Measurements from ENCODE around the gene C22orf23. TPM values are rescaled to one million over a fixed set of nuclear protein-coding genes. Genes with fewer than 3 reads are reported as not detected.

The C22orf23 gene
- total RNA-seq: 0.37 and 0.40 TPM in 2 replicates

DNA sequence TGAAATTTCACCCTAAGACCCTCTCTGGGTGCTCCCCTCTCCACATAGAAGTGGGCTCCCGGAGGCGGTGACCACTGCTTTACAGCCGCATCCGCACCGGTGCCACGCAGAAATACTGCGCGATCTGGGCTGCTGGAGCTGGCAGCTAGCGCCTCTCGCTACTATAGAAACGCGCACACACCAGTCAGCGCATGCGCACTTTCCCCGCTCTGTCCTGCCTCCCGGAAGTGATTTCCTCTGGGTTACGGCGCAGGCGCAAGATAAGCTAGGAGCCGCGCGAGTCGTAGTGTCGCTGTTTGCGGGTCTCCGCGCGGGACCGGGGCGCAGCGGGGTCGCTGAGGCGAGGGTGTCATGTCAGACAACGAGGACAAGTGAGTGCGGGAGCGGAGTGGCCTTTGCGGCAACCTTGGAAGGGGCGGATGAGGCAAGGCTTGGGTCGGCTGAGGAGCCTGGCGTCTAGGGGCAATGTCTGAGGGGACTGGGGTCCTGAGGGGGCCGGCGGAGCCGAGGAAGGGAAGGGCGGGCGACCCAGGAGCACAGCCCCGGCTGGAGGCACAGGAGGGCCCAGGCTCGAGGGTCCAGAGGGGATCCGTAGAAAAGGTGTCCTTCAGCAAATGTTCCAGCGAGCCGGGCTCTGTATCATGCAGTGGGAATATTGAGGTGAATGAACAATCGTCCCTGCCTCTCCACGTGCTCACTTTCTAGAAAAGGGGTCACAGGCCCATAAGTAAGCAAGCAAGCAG is at the start of gene C22orf23, which contains the start of gene POLR2F:
C22orf23 (minus strand) TSS at position 165 of the 743 bp plus-strand sequence. CDS start 452 bp downstream, outside the sequence.
POLR2F (plus strand) TSS at position 263 of the 743 bp plus-strand sequence; CDS start at position 352, 89 bp downstream.

DNA sequence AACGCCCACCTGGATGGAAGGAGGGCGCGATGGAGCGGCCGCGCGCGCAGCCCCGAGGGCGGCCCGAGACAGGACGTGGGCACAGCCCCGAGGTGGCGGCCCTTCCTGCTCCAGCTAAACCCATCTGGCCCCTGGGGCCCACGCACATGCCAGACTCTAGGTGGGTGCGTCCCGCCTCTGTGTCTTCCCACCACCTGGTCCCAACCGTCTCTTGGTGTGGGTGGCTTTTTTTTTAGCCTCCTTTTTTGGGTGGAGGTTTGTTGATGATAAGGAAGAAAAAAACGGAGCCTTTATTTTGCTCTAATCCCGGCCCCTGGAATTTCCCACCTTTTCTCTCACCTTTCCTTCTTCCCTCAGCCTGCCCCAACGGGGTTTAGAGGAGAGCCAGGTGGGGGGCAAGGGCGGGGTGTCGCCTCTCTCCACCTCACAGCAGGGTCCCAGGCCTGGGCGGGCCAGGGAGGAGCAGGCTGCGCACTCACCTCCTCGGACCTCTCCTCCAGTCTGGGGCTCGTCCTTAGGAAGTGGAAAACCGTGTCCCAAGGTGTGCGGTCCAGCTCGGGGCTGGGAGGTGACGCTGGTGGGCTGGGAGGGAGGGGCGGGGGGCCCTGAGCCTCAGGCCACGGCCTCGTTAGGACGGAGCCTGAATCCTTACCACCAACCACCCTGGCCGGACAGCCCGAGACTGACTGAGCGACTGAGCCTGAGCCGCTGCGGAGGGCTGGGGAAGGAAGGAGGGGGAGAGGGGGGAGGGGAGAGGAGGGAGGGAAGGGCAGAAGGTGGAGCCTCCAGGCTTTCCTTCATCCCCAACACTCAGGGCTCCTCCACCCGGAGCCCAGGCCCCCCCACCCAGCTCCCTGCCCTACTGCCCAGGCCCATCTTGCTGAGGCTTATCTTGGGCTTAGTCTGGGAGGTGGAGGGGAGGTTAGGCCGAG is 30.7 kb upstream of the C22orf23 start, which contains the start of gene SOX10:
SOX10 (minus strand) TSS at position 696 of the 932 bp plus-strand sequence. CDS start 771 bp downstream, outside the sequence.

DNA sequence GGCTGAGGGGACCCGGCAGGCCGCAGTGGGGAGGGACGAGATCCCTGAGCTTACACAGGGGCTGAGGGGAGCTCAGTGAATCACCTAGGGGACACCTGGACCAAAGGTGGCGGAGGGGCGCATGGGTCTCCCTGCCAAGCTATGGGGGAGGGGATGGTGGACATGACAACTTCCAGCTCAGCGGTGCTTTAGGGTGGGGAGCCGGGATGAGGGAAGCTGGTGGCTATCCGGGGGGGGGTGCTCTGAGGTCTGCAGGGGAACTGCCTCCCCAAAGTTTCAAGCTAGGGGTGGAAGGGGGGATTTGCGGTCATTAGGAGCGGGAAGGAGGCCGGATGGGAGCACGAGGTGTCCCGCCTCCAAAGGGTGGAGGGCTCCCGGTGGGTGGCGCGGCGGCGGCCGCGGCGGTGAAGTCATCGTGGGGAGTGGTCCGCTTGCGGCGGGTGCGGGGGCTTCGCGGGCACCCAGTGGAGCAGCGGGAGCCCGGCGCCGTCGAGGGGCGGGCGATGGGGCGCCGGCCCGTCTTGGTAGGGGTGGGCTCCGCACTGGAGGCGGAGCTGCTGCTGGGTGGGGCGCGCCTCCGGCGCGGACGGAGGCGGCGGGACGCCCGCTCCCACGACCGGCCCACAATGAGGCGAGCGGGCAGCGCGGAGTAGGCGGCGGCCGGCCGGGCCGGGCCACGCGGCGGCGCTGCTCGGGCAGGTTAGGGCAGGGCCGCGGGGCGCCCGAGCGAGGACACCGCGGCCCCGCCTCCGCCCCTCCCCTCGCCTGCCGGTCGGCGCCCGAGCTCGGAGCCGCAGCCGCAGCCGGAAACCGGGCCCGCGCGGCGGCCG is 47.7 kb downstream of the C22orf23 start, which contains the start of gene MICALL1:
MICALL1 (plus strand) TSS at position 764 of the 830 bp plus-strand sequence. CDS start 126 bp downstream, outside the sequence.

Other genes with a start within 250 kb of the C22orf23 start
- 27.2 and 28.8 TPM in 2 replicates for gene GCAT, start 145.7 kb downstream of the C22orf23 start, total RNA-seq
- not detected in 2 replicates for gene GALR3, start 130.2 kb downstream of the C22orf23 start, total RNA-seq
- gene ANKRD54, start 109.3 kb downstream of the C22orf23 start, total RNA-seq: 12.9 and 16.1 TPM in 2 replicates
- 293 and 326 TPM in 2 replicates for gene EIF3L, start 104.2 kb downstream of the C22orf23 start, total RNA-seq
- 14.9 and 16.8 TPM in 2 replicates for gene MICALL1, start 47.3 kb downstream of the C22orf23 start, total RNA-seq
- 62.7 and 99.5 TPM in 2 replicates for gene POLR2F, start 98 bp upstream of the C22orf23 start, total RNA-seq
- not detected in 2 replicates for gene SOX10, start 31.0 kb upstream of the C22orf23 start, total RNA-seq
- 18.3 and 20.2 TPM in 2 replicates for gene PICK1, start 103.8 kb upstream of the C22orf23 start, total RNA-seq
- gene SLC16A8, start 130.6 kb upstream of the C22orf23 start, total RNA-seq: 0.26 and 0.37 TPM in 2 replicates
- gene BAIAP2L2, start 157.1 kb upstream of the C22orf23 start, total RNA-seq: 2.0 and 2.2 TPM in 2 replicates
- gene PLA2G6, start 228.2 kb upstream of the C22orf23 start, total RNA-seq: 14.4 and 19.0 TPM in 2 replicates
- 41.6 and 44.0 TPM in 2 replicates for gene MAFF, start 248.4 kb upstream of the C22orf23 start, total RNA-seq